ENCODE data around the gene TBC1D26. TPM values are rescaled to one million over a fixed set of nuclear protein-coding genes. Genes with fewer than 3 reads are reported as not detected.
"Not testable (repeated sequence)": the region's sequence is repeated elsewhere in the genome, so short reads cannot be mapped to it uniquely, and the experiment has no call there.

TBC1D26 gene
- total RNA-seq, 1 donor from 2014 or later: 0.78 TPM

DNA sequence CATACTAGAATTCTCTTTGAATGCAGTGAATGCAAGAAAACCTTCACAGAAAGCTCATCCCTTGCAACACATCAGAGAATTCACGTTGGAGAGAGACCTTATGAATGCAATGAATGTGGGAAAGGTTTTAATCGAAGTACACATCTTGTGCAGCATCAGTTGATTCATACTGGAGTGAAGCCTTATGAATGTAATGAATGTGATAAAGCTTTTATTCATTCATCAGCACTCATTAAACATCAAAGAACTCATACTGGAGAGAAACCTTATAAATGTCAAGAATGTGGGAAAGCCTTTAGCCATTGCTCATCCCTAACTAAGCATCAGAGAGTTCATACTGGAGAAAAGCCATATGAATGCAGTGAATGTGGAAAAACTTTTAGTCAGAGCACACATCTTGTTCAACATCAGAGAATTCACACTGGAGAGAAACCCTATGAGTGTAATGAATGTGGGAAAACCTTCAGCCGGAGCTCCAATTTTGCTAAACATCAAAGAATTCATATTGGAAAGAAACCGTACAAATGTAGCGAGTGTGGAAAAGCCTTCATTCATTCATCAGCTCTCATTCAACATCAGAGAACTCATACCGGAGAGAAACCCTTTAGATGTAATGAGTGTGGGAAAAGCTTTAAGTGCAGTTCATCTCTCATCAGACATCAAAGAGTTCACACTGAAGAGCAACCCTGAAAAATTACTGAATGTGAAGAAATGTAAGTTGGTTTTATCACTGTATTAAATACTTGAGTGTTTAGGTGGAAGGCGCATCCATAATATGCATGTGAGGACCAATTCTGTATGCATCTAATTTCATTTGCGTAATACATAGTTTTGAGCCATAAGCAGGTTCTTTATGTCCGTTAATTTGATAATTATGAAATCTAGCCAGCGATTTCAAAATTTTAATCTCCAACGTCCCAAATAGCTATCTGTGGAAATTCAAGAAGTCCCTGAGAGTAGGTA lies 15.2 kb upstream of the TBC1D26 start:
- H3K36me3 Mint-ChIP-seq (ENCODE audit: unreplicated experiment): peaks cover 52% of the 10 kb centered on the region
- H3K27ac Mint-ChIP-seq (ENCODE audit: unreplicated experiment): not testable (repeated sequence)

DNA sequence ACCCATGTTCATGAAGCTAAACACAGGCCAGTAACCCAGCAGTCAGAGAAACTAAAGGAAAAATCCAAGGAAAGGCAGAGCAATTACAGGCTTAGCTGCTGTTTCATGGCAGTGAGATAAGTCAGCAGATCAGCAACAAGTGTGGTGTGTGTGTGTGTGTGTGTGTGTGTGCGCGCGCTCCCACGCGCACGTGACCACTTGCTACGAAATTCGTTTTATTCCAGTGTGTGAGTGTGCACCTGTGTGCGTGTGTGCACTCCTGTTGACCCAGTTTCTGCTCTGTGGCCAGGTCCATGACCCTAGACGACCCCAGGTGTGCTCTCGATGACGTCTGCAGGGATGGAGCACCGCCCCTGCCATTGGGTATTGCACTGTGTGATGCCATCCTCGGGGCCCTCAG lies 1.5 kb upstream of the TBC1D26 start:
- not testable (repeated sequence) for H3K4me3 Mint-ChIP-seq (ENCODE audit: unreplicated experiment); H3K27me3 Mint-ChIP-seq (ENCODE audit: unreplicated experiment); H3K36me3 Mint-ChIP-seq (ENCODE audit: unreplicated experiment); DNase-seq (ENCODE audit: extremely low spot score, unreplicated experiment); H3K9me3 Mint-ChIP-seq (ENCODE audit: unreplicated experiment); H3K27ac Mint-ChIP-seq (ENCODE audit: unreplicated experiment); H3K4me1 Mint-ChIP-seq (ENCODE audit: unreplicated experiment)

More for the DNA sequence above, 15.2 kb upstream of the TBC1D26 start:
- peaks cover 20% of the 10 kb centered on the region for H3K9me3 Mint-ChIP-seq (ENCODE audit: unreplicated experiment)
- not testable (repeated sequence) for DNase-seq (ENCODE audit: extremely low spot score, unreplicated experiment); H3K27me3 Mint-ChIP-seq (ENCODE audit: unreplicated experiment); H3K4me1 Mint-ChIP-seq (ENCODE audit: unreplicated experiment); H3K4me3 Mint-ChIP-seq (ENCODE audit: unreplicated experiment)

DNA sequence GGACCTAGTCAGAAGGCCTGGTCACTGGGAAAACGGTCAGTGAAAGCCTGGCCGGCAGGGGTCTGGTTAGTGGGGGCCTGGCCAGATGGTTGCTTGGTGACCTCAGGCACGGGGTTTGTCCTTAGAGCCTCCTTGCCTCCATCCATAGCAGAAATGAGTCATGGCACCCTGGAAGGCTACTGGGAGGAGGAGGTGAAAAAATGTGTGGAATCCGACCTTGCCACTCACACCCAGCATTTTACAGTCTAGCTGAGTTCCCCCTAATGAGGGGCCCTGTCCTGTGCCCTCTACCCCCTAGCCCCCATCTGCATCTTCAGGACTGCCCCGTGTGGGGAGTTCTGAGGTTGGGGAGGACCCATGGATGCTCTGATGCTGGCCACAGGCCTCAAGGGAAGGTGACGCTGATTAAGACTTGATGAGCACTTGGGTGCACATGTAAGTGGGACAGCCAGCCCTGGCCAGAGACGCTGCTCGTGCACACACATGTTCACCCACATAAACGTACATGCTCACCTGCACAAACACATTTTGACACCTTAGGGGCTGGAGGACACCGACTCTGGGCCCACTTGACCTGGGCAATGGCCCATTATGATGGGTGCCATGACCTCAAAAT lies 1.2 kb downstream of the TBC1D26 start:
- not testable (repeated sequence) for H3K36me3 Mint-ChIP-seq (ENCODE audit: unreplicated experiment); H3K27ac Mint-ChIP-seq (ENCODE audit: unreplicated experiment); H3K27me3 Mint-ChIP-seq (ENCODE audit: unreplicated experiment)

DNA sequence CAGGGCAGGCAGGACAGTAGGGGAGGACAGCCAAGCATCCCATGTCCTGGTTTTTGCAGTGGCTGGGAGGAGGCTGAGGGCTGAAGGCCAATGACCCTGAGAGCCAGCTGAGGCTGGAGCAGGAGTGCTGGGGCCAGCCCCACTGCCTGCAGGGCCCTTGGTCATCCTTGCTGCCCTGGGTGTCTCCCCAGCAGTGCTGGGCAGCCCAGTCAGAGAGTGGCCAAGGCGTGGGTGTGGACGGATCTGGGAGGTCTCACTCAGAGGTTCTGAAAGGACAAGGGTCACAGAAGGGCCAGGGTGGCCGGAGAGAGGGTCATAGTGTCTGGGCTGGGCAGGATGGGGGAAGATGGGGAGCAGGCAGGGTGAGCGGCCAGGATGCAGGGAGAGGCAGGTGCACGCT lies 4.5 kb downstream of the TBC1D26 start:
- not testable (repeated sequence) for H3K4me3 Mint-ChIP-seq (ENCODE audit: unreplicated experiment); H3K9me3 Mint-ChIP-seq (ENCODE audit: unreplicated experiment); H3K4me1 Mint-ChIP-seq (ENCODE audit: unreplicated experiment); H3K36me3 Mint-ChIP-seq (ENCODE audit: unreplicated experiment); DNase-seq (ENCODE audit: extremely low spot score, unreplicated experiment); H3K27ac Mint-ChIP-seq (ENCODE audit: unreplicated experiment); H3K27me3 Mint-ChIP-seq (ENCODE audit: unreplicated experiment)

More for the DNA sequence above, 1.2 kb downstream of the TBC1D26 start:
- not testable (repeated sequence) for H3K4me1 Mint-ChIP-seq (ENCODE audit: unreplicated experiment); H3K9me3 Mint-ChIP-seq (ENCODE audit: unreplicated experiment); DNase-seq (ENCODE audit: extremely low spot score, unreplicated experiment); H3K4me3 Mint-ChIP-seq (ENCODE audit: unreplicated experiment)

DNA sequence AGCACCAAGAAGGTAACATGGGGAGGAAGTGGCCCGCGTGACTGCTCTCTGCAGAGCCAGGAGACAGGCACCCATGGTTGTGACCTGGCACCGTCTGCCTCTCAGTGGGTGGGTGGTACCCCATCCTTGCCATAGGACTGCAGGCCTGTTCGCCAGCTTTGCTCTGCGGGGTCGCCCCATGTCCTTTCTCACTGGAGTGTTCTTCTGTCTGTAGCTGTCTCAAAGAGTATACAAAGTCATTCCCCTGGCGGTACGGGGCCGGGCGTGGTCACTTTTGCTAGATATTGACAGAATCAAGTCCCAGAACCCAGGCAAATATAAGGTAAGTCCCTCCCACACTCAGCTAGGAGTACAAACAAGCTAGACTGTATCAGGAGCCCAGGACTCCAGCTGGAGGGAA lies 6.0 kb downstream of the TBC1D26 start:
- H3K4me1 Mint-ChIP-seq (ENCODE audit: unreplicated experiment): no peaks in the 10 kb centered on the region

DNA sequence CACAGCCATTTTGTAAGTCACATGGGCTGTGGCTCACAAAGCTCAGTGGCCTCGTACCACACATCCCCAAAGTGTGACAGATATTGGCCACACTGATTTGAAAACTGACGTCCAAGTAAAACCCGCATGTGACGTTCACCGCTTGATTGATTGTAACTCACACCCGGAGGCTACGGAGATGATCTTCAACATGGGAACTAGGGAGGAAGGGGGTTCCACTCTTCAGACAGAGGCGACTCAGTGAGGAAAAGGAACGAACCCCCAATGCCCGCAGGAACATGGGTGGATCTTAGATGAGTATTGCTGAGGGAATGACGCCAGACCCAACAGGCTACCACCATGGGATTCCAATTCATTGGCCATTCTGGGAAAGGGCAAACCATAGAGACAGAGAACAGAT lies 7.2 kb downstream of the TBC1D26 start:
- H3K27me3 Mint-ChIP-seq (ENCODE audit: unreplicated experiment); H3K4me3 Mint-ChIP-seq (ENCODE audit: unreplicated experiment); H3K36me3 Mint-ChIP-seq (ENCODE audit: unreplicated experiment); H3K4me1 Mint-ChIP-seq (ENCODE audit: unreplicated experiment); H3K27ac Mint-ChIP-seq (ENCODE audit: unreplicated experiment); DNase-seq (ENCODE audit: extremely low spot score, unreplicated experiment); H3K9me3 Mint-ChIP-seq (ENCODE audit: unreplicated experiment): not testable (repeated sequence)

More for the DNA sequence above, 6.0 kb downstream of the TBC1D26 start:
- H3K9me3 Mint-ChIP-seq (ENCODE audit: unreplicated experiment): no peaks in the 10 kb centered on the region
- DNase-seq (ENCODE audit: extremely low spot score, unreplicated experiment): peak; percentile 78
- no peak overlapping the region for H3K4me3 Mint-ChIP-seq (ENCODE audit: unreplicated experiment)
- no peaks in the 10 kb centered on the region for H3K36me3 Mint-ChIP-seq (ENCODE audit: unreplicated experiment)
- no peak overlapping the region for H3K27ac Mint-ChIP-seq (ENCODE audit: unreplicated experiment)
- TF ChIP-seq, protein P1, sequence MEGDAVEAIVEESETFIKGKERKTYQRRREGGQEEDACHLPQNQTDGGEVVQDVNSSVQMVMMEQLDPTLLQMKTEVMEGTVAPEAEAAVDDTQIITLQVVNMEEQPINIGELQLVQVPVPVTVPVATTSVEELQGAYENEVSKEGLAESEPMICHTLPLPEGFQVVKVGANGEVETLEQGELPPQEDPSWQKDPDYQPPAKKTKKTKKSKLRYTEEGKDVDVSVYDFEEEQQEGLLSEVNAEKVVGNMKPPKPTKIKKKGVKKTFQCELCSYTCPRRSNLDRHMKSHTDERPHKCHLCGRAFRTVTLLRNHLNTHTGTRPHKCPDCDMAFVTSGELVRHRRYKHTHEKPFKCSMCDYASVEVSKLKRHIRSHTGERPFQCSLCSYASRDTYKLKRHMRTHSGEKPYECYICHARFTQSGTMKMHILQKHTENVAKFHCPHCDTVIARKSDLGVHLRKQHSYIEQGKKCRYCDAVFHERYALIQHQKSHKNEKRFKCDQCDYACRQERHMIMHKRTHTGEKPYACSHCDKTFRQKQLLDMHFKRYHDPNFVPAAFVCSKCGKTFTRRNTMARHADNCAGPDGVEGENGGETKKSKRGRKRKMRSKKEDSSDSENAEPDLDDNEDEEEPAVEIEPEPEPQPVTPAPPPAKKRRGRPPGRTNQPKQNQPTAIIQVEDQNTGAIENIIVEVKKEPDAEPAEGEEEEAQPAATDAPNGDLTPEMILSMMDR (IDR thresholded peaks at IDR 0.05): no peak
- peaks cover 3% of the 10 kb centered on the region for H3K27me3 Mint-ChIP-seq (ENCODE audit: unreplicated experiment)

DNA sequence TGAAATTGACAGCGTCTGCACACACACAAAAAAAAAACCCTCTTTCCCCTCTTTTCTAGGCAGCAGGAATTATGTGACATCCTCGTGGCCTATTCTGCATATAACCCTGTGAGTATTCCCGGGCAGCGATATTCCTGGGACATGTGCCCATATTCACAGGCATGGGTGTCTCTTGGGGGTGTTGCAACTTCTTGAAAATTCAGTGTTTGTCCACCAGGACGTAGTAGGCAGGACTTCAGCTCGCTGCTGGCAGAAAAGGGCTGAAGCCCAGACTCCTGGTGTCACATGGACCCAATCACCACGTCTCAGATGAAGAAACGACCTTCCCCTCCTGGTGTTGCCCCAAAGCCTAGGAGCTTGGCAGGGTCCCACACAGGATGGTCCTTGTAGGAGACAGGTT lies 8.0 kb downstream of the TBC1D26 start:
- not testable (repeated sequence) for H3K27me3 Mint-ChIP-seq (ENCODE audit: unreplicated experiment); H3K27ac Mint-ChIP-seq (ENCODE audit: unreplicated experiment); H3K36me3 Mint-ChIP-seq (ENCODE audit: unreplicated experiment); DNase-seq (ENCODE audit: extremely low spot score, unreplicated experiment); H3K9me3 Mint-ChIP-seq (ENCODE audit: unreplicated experiment); H3K4me3 Mint-ChIP-seq (ENCODE audit: unreplicated experiment)
- peaks cover 10% of the 10 kb centered on the region for H3K4me1 Mint-ChIP-seq (ENCODE audit: unreplicated experiment)
